ENCODE measurements around the gene ARID4B.

DNA sequence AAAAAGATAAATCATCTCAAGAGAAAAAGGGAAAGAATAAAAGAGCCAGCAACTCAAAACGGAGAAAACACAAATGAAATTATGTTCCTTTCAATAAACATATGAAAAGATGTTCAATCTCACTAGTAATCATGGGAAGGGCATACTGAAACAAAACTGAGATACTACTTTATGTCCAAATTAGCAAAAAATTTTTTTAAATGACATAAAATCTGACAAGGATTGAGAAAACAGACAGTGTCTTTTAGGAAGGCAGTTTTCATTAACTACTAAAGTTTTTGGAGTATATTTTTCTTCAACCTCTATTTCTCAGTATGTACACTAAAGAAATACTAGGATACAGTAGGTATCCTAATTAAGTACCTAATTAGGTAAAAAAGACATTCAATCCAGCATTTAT, 73.3 kb downstream of the ARID4B start:
- TF ChIP-seq, protein P1, sequence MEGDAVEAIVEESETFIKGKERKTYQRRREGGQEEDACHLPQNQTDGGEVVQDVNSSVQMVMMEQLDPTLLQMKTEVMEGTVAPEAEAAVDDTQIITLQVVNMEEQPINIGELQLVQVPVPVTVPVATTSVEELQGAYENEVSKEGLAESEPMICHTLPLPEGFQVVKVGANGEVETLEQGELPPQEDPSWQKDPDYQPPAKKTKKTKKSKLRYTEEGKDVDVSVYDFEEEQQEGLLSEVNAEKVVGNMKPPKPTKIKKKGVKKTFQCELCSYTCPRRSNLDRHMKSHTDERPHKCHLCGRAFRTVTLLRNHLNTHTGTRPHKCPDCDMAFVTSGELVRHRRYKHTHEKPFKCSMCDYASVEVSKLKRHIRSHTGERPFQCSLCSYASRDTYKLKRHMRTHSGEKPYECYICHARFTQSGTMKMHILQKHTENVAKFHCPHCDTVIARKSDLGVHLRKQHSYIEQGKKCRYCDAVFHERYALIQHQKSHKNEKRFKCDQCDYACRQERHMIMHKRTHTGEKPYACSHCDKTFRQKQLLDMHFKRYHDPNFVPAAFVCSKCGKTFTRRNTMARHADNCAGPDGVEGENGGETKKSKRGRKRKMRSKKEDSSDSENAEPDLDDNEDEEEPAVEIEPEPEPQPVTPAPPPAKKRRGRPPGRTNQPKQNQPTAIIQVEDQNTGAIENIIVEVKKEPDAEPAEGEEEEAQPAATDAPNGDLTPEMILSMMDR (conservative IDR thresholded peaks at IDR 0.05; ENCODE audit: low read depth, low read length), result no peak
- no peak for TF ChIP-seq EZH2 (IDR thresholded peaks at IDR 0.05; ENCODE audit: borderline replicate concordance, low read depth, low read length, poor library complexity, severe bottlenecking)

Data from A673 (cell line).